CD8-positive, alpha-beta memory T cell (primary cell): Measurements from ENCODE around the gene AZI2. TPM values are rescaled to one million over a fixed set of nuclear protein-coding genes. Genes with fewer than 3 reads are reported as not detected.

Experiments used
- CTCF ChIA-PET: fragments of 350-600 bp; sonication (Branson Sonifier 250); formaldehyde crosslinking; loops from one replicate; lab custom pipeline; 2021; ENCODE audit warnings: antibody characterized with exemption; lab: Charles Lee
- POLR2A ChIA-PET: fragments of 350-600 bp; sonication (Branson Sonifier 250); formaldehyde crosslinking; loops from one replicate; lab custom pipeline; 2021; ENCODE audit warnings: antibody characterized with exemption; lab: Charles Lee
- DNase-seq, 5 donors: peaks; one replicate each; pipeline versions ENCODE4 v3.0.0 to v3.0.0-alpha.2; 2020 to 2022; ENCODE audit warnings: mixed read lengths in 1 of 5
- H3K27ac ChIP-seq: one replicate; pipeline ENCODE4 v1.7.0; 2013; ENCODE audit warnings: low read depth, mild to moderate bottlenecking, low read length, moderate library complexity
- H3K27me3 ChIP-seq: 2 replicates; pipeline ENCODE4 v1.7.0; 2013; ENCODE audit warnings: low read length, mild to moderate bottlenecking; ENCODE audit not compliant: insufficient read depth, poor library complexity, severe bottlenecking
- H3K36me3 ChIP-seq: 2 replicates; pipeline ENCODE4 v1.7.0; 2013; ENCODE audit warnings: mild to moderate bottlenecking, low read length, moderate library complexity; ENCODE audit not compliant: insufficient read depth
- H3K4me1 ChIP-seq: 2 replicates; pipeline ENCODE4 v1.7.0; 2013; ENCODE audit warnings: mild to moderate bottlenecking, low read length, moderate library complexity; ENCODE audit not compliant: insufficient read depth
- H3K4me3 ChIP-seq: 2 replicates; pipeline ENCODE4 v1.7.0; 2013; ENCODE audit warnings: mild to moderate bottlenecking, low read length
- H3K9me3 ChIP-seq: 2 replicates; pipeline ENCODE4 v1.7.0; 2013; ENCODE audit warnings: mild to moderate bottlenecking, low read length
- H3K27ac Mint-ChIP-seq, 8 donors: one replicate each; pipeline ENCODE4 v1.8.0; 2020 to 2021; ENCODE audit warnings: mixed read lengths in 8 of 8, mild to moderate bottlenecking in 6 of 8, inconsistent platforms in 3 of 8, moderate library complexity in 3 of 8
- H3K27me3 Mint-ChIP-seq, 2 donors: one replicate each; pipeline ENCODE4 v1.8.0; 2020 to 2021; ENCODE audit warnings: mixed read lengths in 2 of 2, mild to moderate bottlenecking in 1 of 2, moderate library complexity in 1 of 2
- H3K36me3 Mint-ChIP-seq, 3 donors: one replicate each; pipeline ENCODE4 v1.8.0; 2020 to 2021; ENCODE audit warnings: mixed read lengths in 3 of 3, inconsistent platforms in 1 of 3, mild to moderate bottlenecking in 1 of 3
- H3K4me1 Mint-ChIP-seq, 3 donors: one replicate each; pipeline ENCODE4 v1.8.0; 2020 to 2021; ENCODE audit warnings: mixed read lengths in 3 of 3, inconsistent platforms in 1 of 3, mild to moderate bottlenecking in 1 of 3
- H3K4me3 Mint-ChIP-seq, 7 donors: one replicate each; pipeline ENCODE4 v1.8.0; 2020 to 2021; ENCODE audit warnings: mixed read lengths in 7 of 7, mild to moderate bottlenecking in 6 of 7, moderate library complexity in 4 of 7, inconsistent platforms in 2 of 7
- H3K9me3 Mint-ChIP-seq, 5 donors: one replicate each; pipeline ENCODE4 v1.8.0; 2020 to 2022; ENCODE audit warnings: mixed read lengths in 5 of 5, mild to moderate bottlenecking in 3 of 5, moderate library complexity in 2 of 5, inconsistent platforms in 1 of 5
- polyA plus RNA-seq: library from polyadenylated mRNA; unstranded; fragments of 300-500 nt; fragmentation: Illumina TruSeq; gene quantifications from one replicate; pipeline ENCODE4 v1.2.3, GENCODE V29; 2021
- total RNA-seq, 2 experiments: library from RNA; stranded (reverse); gene quantifications; one replicate each; pipeline ENCODE4 v1.2.3, GENCODE V29; 2021

AZI2 gene
- total and polyA plus RNA-seq, 3 experiments from 2014 or later: 34.5 to 51.8 (median 36.4) TPM

DNA sequence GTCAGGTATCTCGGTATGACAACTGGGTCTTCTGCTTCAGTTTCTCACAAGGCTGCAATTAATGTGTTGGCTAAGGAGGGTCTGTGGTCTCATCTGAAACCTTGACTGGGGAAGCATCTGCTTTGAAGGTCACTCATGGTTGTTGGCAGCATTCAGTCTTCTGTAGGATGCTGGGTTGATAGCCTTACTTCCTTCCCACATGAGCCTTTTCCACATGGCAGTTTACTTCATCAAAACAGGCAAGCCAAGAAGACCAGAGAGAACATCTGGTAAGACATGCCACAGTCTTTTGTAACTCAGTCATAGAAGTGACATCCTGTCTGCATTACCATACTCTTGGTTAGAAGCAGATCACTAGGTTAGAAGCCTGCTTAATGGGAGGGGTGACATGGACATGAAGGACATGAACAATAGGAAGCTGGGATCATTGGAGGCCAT, 57.7 kb downstream of the AZI2 start:
- Histone ChIP-seq H3K36me3 (no peaks in the 10 kb centered on the region), H3K4me3 (no peak overlapping the region), H3K27ac (no peak overlapping the region), H3K27me3 (no peaks in the 10 kb centered on the region), H3K9me3 (no peaks in the 10 kb centered on the region), H3K4me1 (no peaks in the 10 kb centered on the region)
- Mint-ChIP-seq H3K27ac (peak overlapping the region; percentile 37 to 87 (median 72)), H3K36me3 (peaks cover 0 to 39% (median 11%) of the 10 kb centered on the region in 3 donors), H3K27me3 (no peaks in the 10 kb centered on the region), H3K4me1 (peaks cover 55 to 69% (median 64%) of the 10 kb centered on the region in 3 donors), H3K4me3 (peak overlapping the region in 5 of 7 donors; percentile 50 to 88 (median 55)), H3K9me3 (peaks cover 0 to 3% (median 0%) of the 10 kb centered on the region in 5 donors)
- CTCF ChIA-PET: interaction anchor here (2.5 kb wide), 1 partner anchor 569 kb away, joined by 11 read pairs; the partner anchor contains the start of gene EOMES
- DNase-seq: no peak
- POLR2A ChIA-PET: no interaction called here

DNA sequence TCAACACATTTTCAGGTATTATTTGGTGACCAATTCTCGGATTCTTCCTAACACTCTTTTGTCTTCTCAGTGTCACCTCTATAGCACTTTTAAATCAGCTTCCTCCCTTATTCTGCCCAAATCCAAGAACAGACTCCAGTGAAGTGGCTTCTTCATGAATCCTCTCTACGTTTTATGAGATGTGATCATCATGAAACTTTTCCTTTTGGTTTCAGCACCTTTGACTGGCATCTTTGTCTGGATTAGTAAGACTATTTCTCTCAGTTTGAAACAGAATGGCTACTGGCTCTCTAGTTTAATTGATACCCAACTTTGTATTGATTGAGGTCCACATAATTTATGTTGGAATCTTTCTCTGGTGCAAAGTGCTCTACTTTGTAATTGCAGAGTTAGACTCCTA, 61.6 kb downstream of the AZI2 start:
- Mint-ChIP-seq H3K27ac (peak overlapping the region in 6 of 8 donors; percentile 21 to 88 (median 68)), H3K36me3 (peaks cover 6 to 21% (median 9%) of the 10 kb centered on the region in 3 donors), H3K4me1 (peaks cover 57 to 73% (median 69%) of the 10 kb centered on the region in 3 donors), H3K9me3 (peaks cover 0 to 3% (median 0%) of the 10 kb centered on the region in 5 donors), H3K4me3 (peak overlapping the region; percentile 22 to 79 (median 48)), H3K27me3 (no peaks in the 10 kb centered on the region)
- Histone ChIP-seq H3K9me3 (no peaks in the 10 kb centered on the region), H3K4me1 (no peaks in the 10 kb centered on the region), H3K27me3 (no peaks in the 10 kb centered on the region), H3K27ac (no peak overlapping the region), H3K4me3 (no peak overlapping the region), H3K36me3 (no peaks in the 10 kb centered on the region)
- DNase-seq: no peak
- ChIA-PET POLR2A (interaction anchor here (1.3 kb wide), 1 partner anchor 574 kb away, joined by 4 read pairs; no protein-coding TSS in a partner anchor), CTCF (interaction anchor here (0.8 to 6.4 kb wide), 5 partner anchors 32 to 574 kb away, joined by 3 to 61 read pairs (median 3); partner anchors contain the start of gene EOMES)

DNA sequence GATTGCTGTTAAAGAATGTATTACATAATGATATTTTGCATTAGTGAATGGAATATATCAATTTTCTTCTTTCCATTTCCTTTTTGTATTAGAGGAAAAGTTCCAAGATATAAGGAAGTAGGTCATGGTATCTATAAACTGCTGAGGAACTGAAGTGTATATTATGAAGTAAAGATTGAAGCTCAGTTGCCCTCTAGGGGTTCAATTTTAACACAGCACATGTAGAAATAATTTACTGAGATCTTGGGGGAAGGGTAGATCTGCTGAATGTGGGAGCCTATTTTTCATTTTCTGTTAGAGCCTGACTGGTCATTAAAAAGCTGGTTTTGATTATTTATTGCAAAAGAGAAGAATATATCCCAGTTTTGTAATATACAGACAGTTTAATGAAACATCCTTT, 62.0 kb downstream of the AZI2 start:
- Mint-ChIP-seq H3K9me3 (peaks cover 0 to 3% (median 0%) of the 10 kb centered on the region in 5 donors), H3K36me3 (peaks cover 6 to 16% (median 9%) of the 10 kb centered on the region in 3 donors), H3K4me3 (peak overlapping the region in 3 of 7 donors; percentile 44 to 79 (median 58)), H3K27me3 (no peaks in the 10 kb centered on the region), H3K4me1 (peaks cover 57 to 73% (median 69%) of the 10 kb centered on the region in 3 donors), H3K27ac (peak overlapping the region in 7 of 8 donors; percentile 10 to 88 (median 62))
- peak in 2 of 5 donors; percentile 26 to 27 for DNase-seq
- Histone ChIP-seq H3K27ac (no peak overlapping the region), H3K27me3 (no peaks in the 10 kb centered on the region), H3K9me3 (no peaks in the 10 kb centered on the region), H3K4me3 (no peak overlapping the region), H3K4me1 (no peaks in the 10 kb centered on the region), H3K36me3 (no peaks in the 10 kb centered on the region)
- ChIA-PET CTCF (interaction anchor here (0.8 to 6.4 kb wide), 5 partner anchors 33 to 574 kb away, joined by 3 to 61 read pairs (median 3); partner anchors contain the start of gene EOMES), POLR2A (interaction anchor here (1.3 kb wide), 1 partner anchor 574 kb away, joined by 4 read pairs; no protein-coding TSS in a partner anchor)

DNA sequence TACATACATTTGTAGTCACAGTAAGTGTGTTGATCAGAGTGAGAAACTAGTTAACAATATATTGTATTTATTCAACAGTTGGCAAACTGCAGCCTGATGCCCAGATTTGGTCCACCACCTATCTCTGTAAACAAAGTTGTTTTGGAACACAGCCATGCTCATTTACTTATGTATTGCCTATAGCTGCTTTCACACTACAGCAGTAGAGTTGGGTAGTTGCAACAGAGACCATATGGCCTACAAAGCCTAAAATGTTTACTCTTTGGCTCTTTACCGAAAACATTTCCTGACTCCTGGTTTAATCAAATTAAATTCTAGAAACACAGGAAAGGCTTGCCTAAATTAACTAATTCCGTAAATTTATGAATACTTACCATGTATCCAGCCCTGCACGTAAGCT, 67.8 kb downstream of the AZI2 start:
- ChIA-PET CTCF (interaction anchor here (1.2 kb wide), 1 partner anchor 37 kb away, joined by 3 read pairs; no protein-coding TSS in a partner anchor), POLR2A (no interaction called here)
- no peak for DNase-seq
- H3K4me3 Mint-ChIP-seq: no peak overlapping the region
- peaks cover 5% of the 10 kb centered on the region for H3K4me1 ChIP-seq
- H3K4me1 Mint-ChIP-seq: peaks cover 58 to 78% (median 76%) of the 10 kb centered on the region in 3 donors
- peak overlapping the region in 1 of 8 donors; percentile 26 for H3K27ac Mint-ChIP-seq
- no peak overlapping the region for H3K4me3 ChIP-seq
- no peaks in the 10 kb centered on the region for H3K27me3 ChIP-seq
- H3K9me3 Mint-ChIP-seq: no peaks in the 10 kb centered on the region
- no peaks in the 10 kb centered on the region for H3K36me3 ChIP-seq
- H3K27me3 Mint-ChIP-seq: no peaks in the 10 kb centered on the region
- H3K27ac ChIP-seq: no peak overlapping the region
- H3K36me3 Mint-ChIP-seq: peaks cover 6 to 12% (median 6%) of the 10 kb centered on the region in 3 donors
- H3K9me3 ChIP-seq: no peaks in the 10 kb centered on the region

DNA sequence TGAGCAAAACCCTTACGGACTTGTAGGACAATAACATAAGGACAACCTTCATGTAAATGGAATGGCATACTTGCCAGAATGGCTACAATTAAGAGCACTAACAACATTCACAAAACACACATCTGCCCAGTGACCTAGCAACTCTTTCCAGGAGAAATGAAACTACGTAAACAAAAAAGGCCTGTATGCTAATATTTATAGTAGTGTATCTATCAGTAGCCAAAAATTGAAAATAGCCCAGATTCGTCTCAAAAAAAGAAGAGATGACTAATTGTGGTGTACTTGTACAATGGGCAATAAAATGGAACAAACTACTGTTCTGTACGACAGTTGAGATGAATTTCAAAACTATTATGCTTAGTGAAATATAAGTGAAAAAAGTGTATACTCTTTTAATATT, 68.9 kb downstream of the AZI2 start:
- no peak for DNase-seq
- Histone ChIP-seq H3K4me1 (peaks cover 5% of the 10 kb centered on the region), H3K27ac (no peak overlapping the region), H3K9me3 (no peaks in the 10 kb centered on the region), H3K36me3 (no peaks in the 10 kb centered on the region), H3K27me3 (no peaks in the 10 kb centered on the region), H3K4me3 (no peak overlapping the region)
- Mint-ChIP-seq H3K36me3 (peaks cover 14 to 16% (median 14%) of the 10 kb centered on the region in 3 donors), H3K27ac (peak overlapping the region in 3 of 8 donors; percentile 39 to 54 (median 41)), H3K27me3 (no peaks in the 10 kb centered on the region), H3K4me1 (peaks cover 50 to 70% (median 67%) of the 10 kb centered on the region in 3 donors), H3K4me3 (peak overlapping the region in 1 of 7 donors; percentile 13), H3K9me3 (peaks cover 0 to 3% (median 1%) of the 10 kb centered on the region in 5 donors)
- POLR2A ChIA-PET: no interaction called here
- CTCF ChIA-PET: no interaction called here

DNA sequence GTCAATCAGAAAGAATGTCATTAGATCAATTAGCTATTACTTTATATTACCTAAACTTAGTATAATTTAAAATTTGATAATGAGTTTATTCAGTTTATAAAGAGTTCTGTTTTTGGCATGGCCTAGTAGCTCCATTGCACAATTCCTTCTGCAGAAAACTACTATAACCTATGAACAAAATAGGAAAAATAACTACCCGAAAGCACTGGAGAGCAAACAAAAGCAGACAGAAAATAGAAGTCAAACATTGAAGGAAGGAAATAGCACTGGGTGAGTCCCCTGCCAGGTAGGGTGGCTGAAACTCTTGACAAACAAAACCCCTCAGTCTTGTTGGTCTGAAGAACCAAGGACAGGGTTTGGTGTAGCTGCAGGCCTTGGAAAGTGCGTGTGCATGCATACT, 69.7 kb downstream of the AZI2 start:
- Mint-ChIP-seq H3K9me3 (peaks cover 5 to 11% (median 7%) of the 10 kb centered on the region in 5 donors), H3K27me3 (no peaks in the 10 kb centered on the region), H3K27ac (peak overlapping the region in 5 of 8 donors; percentile 2 to 37 (median 17)), H3K4me1 (peaks cover 47 to 68% (median 61%) of the 10 kb centered on the region in 3 donors), H3K36me3 (peaks cover 21 to 23% (median 23%) of the 10 kb centered on the region in 3 donors), H3K4me3 (peak overlapping the region in 1 of 7 donors; percentile 3)
- no peaks in the 10 kb centered on the region for H3K36me3 ChIP-seq
- ChIA-PET CTCF (interaction anchor here (0.9 to 1.7 kb wide), 3 partner anchors 70 to 567 kb away, joined by 3 to 4 read pairs (median 4); partner anchors contain the start of genes AZI2, EOMES and ZCWPW2), POLR2A (interaction anchor here (0.7 kb wide), 1 partner anchor 14 kb away, joined by 3 read pairs; no protein-coding TSS in a partner anchor)
- peaks cover under 1% of the 10 kb centered on the region for H3K9me3 ChIP-seq
- no peak for DNase-seq
- no peak overlapping the region for H3K27ac ChIP-seq
- no peaks in the 10 kb centered on the region for H3K27me3 ChIP-seq
- peaks cover 5% of the 10 kb centered on the region for H3K4me1 ChIP-seq
- H3K4me3 ChIP-seq: no peak overlapping the region

DNA sequence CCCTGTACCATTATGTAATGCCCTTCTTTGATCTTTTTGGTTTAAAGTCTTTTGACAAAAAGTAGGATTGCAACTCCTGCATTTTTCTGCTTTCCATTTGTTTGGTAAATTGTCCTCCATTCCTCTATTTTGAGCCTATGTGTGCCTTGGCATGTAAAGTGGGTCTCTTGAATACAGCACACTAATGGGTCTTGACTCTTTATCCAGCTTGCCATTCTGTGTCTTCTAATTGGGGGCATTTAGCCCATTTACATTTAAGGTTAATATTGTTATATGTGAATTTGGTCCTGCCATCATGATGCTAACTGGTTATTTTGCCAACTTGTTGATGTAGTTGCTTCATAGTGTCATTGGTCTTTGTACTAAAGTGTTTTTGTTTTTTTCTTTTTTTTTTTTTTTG, 74.8 kb downstream of the AZI2 start:
- Mint-ChIP-seq H3K27ac (no peak overlapping the region), H3K9me3 (peaks cover 14 to 38% (median 26%) of the 10 kb centered on the region in 5 donors), H3K27me3 (no peaks in the 10 kb centered on the region), H3K36me3 (peaks cover 45 to 58% (median 54%) of the 10 kb centered on the region in 3 donors), H3K4me1 (peaks cover 37 to 66% (median 44%) of the 10 kb centered on the region in 3 donors), H3K4me3 (peak overlapping the region in 1 of 7 donors; percentile 19)
- Histone ChIP-seq H3K4me1 (peaks cover 5% of the 10 kb centered on the region), H3K27ac (no peak overlapping the region), H3K4me3 (no peak overlapping the region), H3K36me3 (peaks cover 11% of the 10 kb centered on the region), H3K27me3 (no peaks in the 10 kb centered on the region), H3K9me3 (peaks cover 10% of the 10 kb centered on the region)
- POLR2A ChIA-PET: interaction anchor here (0.7 kb wide), 1 partner anchor 30 kb away, joined by 3 read pairs; no protein-coding TSS in a partner anchor
- CTCF ChIA-PET: interaction anchor here (1.0 to 2.5 kb wide), 3 partner anchors 19 to 562 kb away, joined by 3 to 6 read pairs (median 3); no protein-coding TSS in a partner anchor
- DNase-seq: no peak
